SK-N-SH (cell line): ENCODE data around the gene PAPOLB. TPM values are rescaled to one million over a fixed set of nuclear protein-coding genes. Genes with fewer than 3 reads are reported as not detected.

Experiments
- CTCF ChIA-PET: fragments of 300-600, 350-600 bp; formaldehyde crosslinking; extraction: SDS; loops from one replicate; lab custom pipeline; 2021; lab: Yijun Ruan, JAX
- POLR2A ChIA-PET: fragments of 350-600 bp; sonication (Branson Sonifier 250); formaldehyde crosslinking; extraction: SDS; loops from one replicate; lab custom pipeline; 2020; ENCODE audit warnings: antibody characterized with exemption, inconsistent platforms; lab: Yijun Ruan, JAX
- DNase-seq: peaks from one replicate; pipeline ENCODE4 v3.0.0; 2012
- H2AFZ ChIP-seq: fragments of 200-600 bp; sonication (generic); 2 replicates; pipeline ENCODE4 v1.8.1; 2016; ENCODE audit warnings: antibody characterized with exemption, mild to moderate bottlenecking, low read depth
- H3F3A ChIP-seq: fragments of 200-600 bp; sonication (generic); replicated peaks from 2 replicates; pipeline ENCODE3; 2016; ENCODE audit warnings: antibody characterized with exemption, mild to moderate bottlenecking; ENCODE audit not compliant: insufficient read depth
- H3K27ac ChIP-seq, 2 experiments: fragments of 200-500 bp in 1 of 2; fragments of 200-600 bp in 1 of 2; sonication (Bioruptor generic) in 1 of 2; sonication (generic), shearing (Covaris generic) in 1 of 2; 2 replicates each; pipeline versions ENCODE4 v1.5.1 to v1.6.1; 2014 to 2016; ENCODE audit warnings: low read depth in 2 of 2, inconsistent platforms in 1 of 2, low read length in 1 of 2, mild to moderate bottlenecking in 1 of 2, mixed read lengths in 1 of 2
- H3K27me3 ChIP-seq: fragments of 200-600 bp; sonication (generic), shearing (Covaris generic); 2 replicates; pipeline ENCODE4 v1.6.1; 2016; ENCODE audit warnings: mixed run types; ENCODE audit not compliant: insufficient read depth
- H3K36me3 ChIP-seq, 2 experiments: fragments of 200-500 bp in 1 of 2; fragments of 200-600 bp in 1 of 2; sonication (Bioruptor generic) in 1 of 2; sonication (generic) in 1 of 2; replicated peaks in 1 of 2; 2 replicates each; pipeline versions ENCODE3 to v1.5.1; 2014 to 2016; ENCODE audit warnings: low read length in 1 of 2, mild to moderate bottlenecking in 1 of 2; ENCODE audit not compliant: insufficient read depth in 2 of 2, control insufficient read depth in 1 of 2
- H3K4me1 ChIP-seq, 2 experiments: fragments of 200-500 bp in 1 of 2; fragments of 200-600 bp in 1 of 2; sonication (Bioruptor generic) in 1 of 2; sonication (generic), shearing (Covaris generic) in 1 of 2; 2 replicates each; pipeline versions ENCODE4 v1.5.1 to v1.6.1; 2014 to 2016; ENCODE audit warnings: low read depth in 1 of 2, low read length in 1 of 2, mixed run types in 1 of 2; ENCODE audit not compliant: insufficient read depth in 2 of 2, control insufficient read depth in 1 of 2
- H3K4me2 ChIP-seq: fragments of 200-600 bp; sonication (generic), shearing (Covaris generic); 2 replicates; pipeline ENCODE4 v1.6.1; 2017; ENCODE audit warnings: mixed run types
- H3K4me3 ChIP-seq, 2 experiments: fragments of 200-500 bp in 1 of 2; fragments of 200-600 bp in 1 of 2; sonication (Bioruptor generic) in 1 of 2; sonication (generic), shearing (Covaris generic) in 1 of 2; 2 replicates each; pipeline versions ENCODE4 v1.5.1 to v1.8.1; 2014 to 2016; ENCODE audit warnings: low read depth in 2 of 2, inconsistent platforms in 1 of 2, low read length in 1 of 2, mild to moderate bottlenecking in 1 of 2, mixed read lengths in 1 of 2, moderate library complexity in 1 of 2
- H3K79me2 ChIP-seq: fragments of 200-600 bp; sonication (generic); 2 replicates; pipeline ENCODE4 v1.8.1; 2017; ENCODE audit warnings: mild to moderate bottlenecking; ENCODE audit not compliant: insufficient read depth
- H3K9ac ChIP-seq: fragments of 200-600 bp; sonication (generic); 2 replicates; pipeline ENCODE4 v1.6.1; 2017; ENCODE audit warnings: mixed run types
- H3K9me2 ChIP-seq: fragments of 200-600 bp; sonication (generic); 2 replicates; pipeline ENCODE4 v1.6.1; 2017; ENCODE audit warnings: mixed run types
- H3K9me3 ChIP-seq: fragments of 200-600 bp; sonication (generic); 2 replicates; pipeline ENCODE4 v1.6.1; 2017; ENCODE audit warnings: mixed run types, mild to moderate bottlenecking, moderate library complexity
- H4K20me1 ChIP-seq: fragments of 200-600 bp; sonication (generic); 2 replicates; pipeline ENCODE4 v1.6.1; 2017; ENCODE audit warnings: mild to moderate bottlenecking, mixed run types; ENCODE audit not compliant: insufficient read depth
- CTCF ChIP-seq: fragments of 200-600 bp; sonication (generic); IDR thresholded peaks from 2 replicates; pipeline ENCODE4 v1.6.1; 2017; ENCODE audit warnings: antibody characterized with exemption, mild to moderate bottlenecking, moderate library complexity
- FOSL2 ChIP-seq: IDR thresholded peaks from 2 replicates; pipeline ENCODE4 v1.4.0; 2012; ENCODE audit warnings: low read depth, mild to moderate bottlenecking, moderate library complexity, borderline replicate concordance
- FOXM1 ChIP-seq: IDR thresholded peaks from 2 replicates; pipeline ENCODE4 v1.4.0; 2012; ENCODE audit warnings: low read depth, mild to moderate bottlenecking
- MAX ChIP-seq: IDR thresholded peaks from 2 replicates; pipeline ENCODE4 v1.4.0; 2012; ENCODE audit warnings: low read depth
- MXI1 ChIP-seq: IDR thresholded peaks from 2 replicates; pipeline ENCODE4 v1.6.1; 2012; ENCODE audit warnings: mild to moderate bottlenecking, low read depth, low read length, improper control_type of control experiment
- NFIC ChIP-seq: IDR thresholded peaks from 2 replicates; pipeline ENCODE4 v1.4.0; 2012; ENCODE audit warnings: borderline replicate concordance
- POLR2AphosphoS5 ChIP-seq: IDR thresholded peaks from 2 replicates; pipeline ENCODE4 v1.6.1; 2012; ENCODE audit warnings: low read depth, low read length
- RAD21 ChIP-seq: IDR thresholded peaks from 2 replicates; pipeline ENCODE4 v1.6.1; 2012; ENCODE audit warnings: mild to moderate bottlenecking, low read length
- REST ChIP-seq: IDR thresholded peaks from 2 replicates; pipeline ENCODE4 v1.6.1; 2012; ENCODE audit warnings: mild to moderate bottlenecking, low read depth, low read length, moderate library complexity
- SMC3 ChIP-seq: IDR thresholded peaks from 2 replicates; pipeline ENCODE4 v1.6.1; 2012; ENCODE audit warnings: low read depth, low read length, improper control_type of control experiment
- TEAD4 ChIP-seq: IDR thresholded peaks from 2 replicates; pipeline ENCODE4 v1.4.0; 2012; ENCODE audit warnings: mild to moderate bottlenecking, borderline replicate concordance; ENCODE audit not compliant: insufficient read depth
- USF1 ChIP-seq: IDR thresholded peaks from 2 replicates; pipeline ENCODE4 v1.4.0; 2012; ENCODE audit warnings: low read depth, borderline replicate concordance
- WGBS: methylation state at CpG from one replicate; pipeline ENCODE4 v1.1.6; 2017; ENCODE audit warnings: low lambda C conversion rate; 5-methylcytosine and 5-hydroxymethylcytosine counted together
- polyA plus RNA-seq, 3 experiments: library from polyadenylated mRNA; depleted of rRNA; stranded (reverse); fragments of >200 nt; gene quantifications; 2 replicates each; pipeline ENCODE4 v1.2.3, GENCODE V29; 2012

The PAPOLB gene
- polyA plus RNA-seq, 1 of the 3 experiments (the other 2 are of a cell fraction), result not detected

GRCh38 chr7:4868493-4868892, 6.7 kb upstream of the PAPOLB start:
- H3K27ac ChIP-seq, result no peak overlapping the region
- TF ChIP-seq RAD21 (no peak), NFIC (no peak), FOSL2 (no peak), USF1 (no peak), FOXM1 (no peak), MXI1 (no peak), TEAD4 (no peak), SMC3 (no peak), REST (no peak), MAX (no peak), POLR2AphosphoS5 (no peak), CTCF (no peak)
- no peaks in the 10 kb centered on the region for H3F3A ChIP-seq
- no peak overlapping the region for H3K4me2 ChIP-seq
- ChIA-PET POLR2A (interaction anchor here (2.2 kb wide), 1 partner anchor 15 kb away, joined by 8 read pairs; the partner anchor contains the start of gene RADIL), CTCF (interaction anchor here (0.9 to 21.4 kb wide), 6 partner anchors 9 to 70 kb away, joined by 3 to 645 read pairs (median 6); partner anchors contain the start of genes PAPOLB and RADIL)
- no peak overlapping the region for H3K9ac ChIP-seq
- no peaks in the 10 kb centered on the region for H3K9me2 ChIP-seq
- no peaks in the 10 kb centered on the region for H3K27me3 ChIP-seq
- H3K79me2 ChIP-seq, result no peaks in the 10 kb centered on the region
- H3K4me3 ChIP-seq, result no peak overlapping the region
- 92% methylated on average over 5 of the region's 5 CpGs for WGBS
- H3K36me3 ChIP-seq, result peaks cover 0 to 3% of the 10 kb centered on the region in 2 experiments
- peaks cover 0 to 26% of the 10 kb centered on the region in 2 experiments; a peak in 1 of 4 replicates for H3K4me1 ChIP-seq
- H2AFZ ChIP-seq, result no peak overlapping the region
- no peaks in the 10 kb centered on the region for H3K9me3 ChIP-seq
- no peak for DNase-seq
- H4K20me1 ChIP-seq, result no peaks in the 10 kb centered on the region
